GM18511 (cell line): Measurements from ENCODE around the gene LONP1.
"Not testable (repeated sequence)": the region's sequence is repeated elsewhere in the genome, so short reads cannot be mapped to it uniquely, and the experiment has no call there.

Source experiments
- ATAC-seq: cut with Tn5 transposase; IDR thresholded peaks from one replicate; pipeline ENCODE4 v1.9.1; 2021; ENCODE audit warnings: mild to moderate bottlenecking, moderate library complexity; ENCODE audit not compliant: unreplicated experiment

Gene LONP1

GRCh38 chr19:5714816-5715215 is 5.1 kb downstream of the LONP1 start:
- ATAC-seq = no peak

- ATAC-seq = no peak
These were observed 6.7 kb downstream of the LONP1 start for GRCh38 chr19:5713228-5713627.

GRCh38 chr19:5711713-5712161 is 8.2 kb downstream of the LONP1 start:
- ATAC-seq = no peak

- ATAC-seq = no peak
These were observed 8.9 kb downstream of the LONP1 start for GRCh38 chr19:5711025-5711424.

GRCh38 chr19:5707576-5708575 is 12.1 kb downstream of the LONP1 start:
- ATAC-seq = no peak

GRCh38 chr19:5706876-5707573 is 12.9 kb downstream of the LONP1 start:
- ATAC-seq = no peak

GRCh38 chr19:5705552-5705951 is 14.4 kb downstream of the LONP1 start:
- ATAC-seq = no peak

- no peak for ATAC-seq
These were observed 15.8 kb downstream of the LONP1 start for GRCh38 chr19:5703819-5704818.

- not testable (repeated sequence) for ATAC-seq
These were observed 17.9 kb downstream of the LONP1 start for GRCh38 chr19:5702053-5702410.

GRCh38 chr19:5700455-5701092 is 19.4 kb downstream of the LONP1 start:
- no peak for ATAC-seq

GRCh38 chr19:5698635-5699422 is 21.1 kb downstream of the LONP1 start:
- ATAC-seq = no peak

GRCh38 chr19:5697890-5698634 is 21.9 kb downstream of the LONP1 start:
- ATAC-seq = no peak

- ATAC-seq = no peak
These were observed 22.7 kb downstream of the LONP1 start for GRCh38 chr19:5697022-5697889.

GRCh38 chr19:5696196-5697021 is 23.5 kb downstream of the LONP1 start:
- no peak for ATAC-seq

GRCh38 chr19:5695649-5696195 is 24.2 kb downstream of the LONP1 start:
- ATAC-seq = no peak

- no peak for ATAC-seq
These were observed 24.8 kb downstream of the LONP1 start for GRCh38 chr19:5694956-5695648.
